ENCODE results near the gene PDLIM3.

- no peak for TF ChIP-seq CTCF (IDR thresholded peaks at IDR 0.05)
- no peak for TF ChIP-seq POLR2A (IDR thresholded peaks at IDR 0.05)
Observed at GRCh38 chr4:185562531-185562930, 27.2 kb upstream of the PDLIM3 start.
